Brain microvascular endothelial cell (primary cell): ENCODE results near the gene CNTF.

Experiments
- DNase-seq: peaks from one replicate; pipeline ENCODE4 v3.0.0-alpha.2; 2020
- H3K27ac ChIP-seq: fragments of 250-450 bp; sonication (Bioruptor Pico); 2 replicates; pipeline ENCODE4 v1.5.1; 2020; ENCODE audit warnings: mild to moderate bottlenecking, moderate library complexity
- H3K27me3 ChIP-seq: fragments of 250-450 bp; sonication (Bioruptor Pico); replicated peaks from 2 replicates; pipeline ENCODE4 v1.5.1; 2020; ENCODE audit warnings: mild to moderate bottlenecking
- H3K36me3 ChIP-seq: fragments of 250-450 bp; sonication (Bioruptor Pico); replicated peaks from 2 replicates; pipeline ENCODE4 v1.5.1; 2020; ENCODE audit warnings: mild to moderate bottlenecking
- H3K4me3 ChIP-seq: 2 replicates; pipeline ENCODE4 v1.5.1; 2011; ENCODE audit warnings: low read depth, mild to moderate bottlenecking, control low read depth, low read length, moderate library complexity
- CTCF ChIP-seq: IDR thresholded peaks from 2 replicates; pipeline ENCODE4 v1.5.1; 2011; ENCODE audit warnings: low read depth, mild to moderate bottlenecking, moderate library complexity, low read length, control low read depth, inconsistent platforms; ENCODE audit errors: missing control alignments
- in situ Hi-C: cut with HindIII; loops from 2 replicates; pipeline ENCODE4 v1.10.0; 2017; ENCODE audit warnings: low sequenced_read_pairs, low pct_ligation_motif_present

The CNTF gene

GRCh38 chr11:58613228-58613627 is 9.2 kb upstream of the CNTF start:
- no peak for TF ChIP-seq CTCF
- in situ Hi-C loops = no loop called here
- no peak overlapping the region for H3K4me3 ChIP-seq
- no peak overlapping the region for H3K27ac ChIP-seq
- peaks cover 61% of the 10 kb centered on the region for H3K36me3 ChIP-seq
- no peak for DNase-seq
- no peaks in the 10 kb centered on the region for H3K27me3 ChIP-seq

- H3K27me3 ChIP-seq = no peaks in the 10 kb centered on the region
- no peak for TF ChIP-seq CTCF
- peaks cover 63% of the 10 kb centered on the region for H3K36me3 ChIP-seq
- no peak overlapping the region for H3K4me3 ChIP-seq
- H3K27ac ChIP-seq = no peak overlapping the region
- in situ Hi-C loops = no loop called here
- DNase-seq = no peak
Observed at GRCh38 chr11:58615559-58615958, 6.9 kb upstream of the CNTF start.

- Histone ChIP-seq H3K4me3 (no peak overlapping the region), H3K36me3 (peaks cover 59% of the 10 kb centered on the region), H3K27me3 (no peaks in the 10 kb centered on the region), H3K27ac (peak overlapping the region; percentile 15)
- peak; percentile 87 for DNase-seq
- no peak for TF ChIP-seq CTCF
- in situ Hi-C loops = no loop called here
Observed at GRCh38 chr11:58616594-58616993, 5.9 kb upstream of the CNTF start.

- DNase-seq = no peak
- Histone ChIP-seq H3K27ac (no peak overlapping the region), H3K27me3 (no peaks in the 10 kb centered on the region), H3K4me3 (no peak overlapping the region), H3K36me3 (peaks cover 50% of the 10 kb centered on the region)
- peak; percentile 18 for TF ChIP-seq CTCF
- in situ Hi-C loops = no loop called here
Observed at GRCh38 chr11:58617976-58618557, 4.4 kb upstream of the CNTF start.

- in situ Hi-C loops = no loop called here
- H3K27ac ChIP-seq = no peak overlapping the region
- no peaks in the 10 kb centered on the region for H3K27me3 ChIP-seq
- H3K36me3 ChIP-seq = peaks cover 38% of the 10 kb centered on the region
- H3K4me3 ChIP-seq = no peak overlapping the region
- no peak for DNase-seq
- no peak for TF ChIP-seq CTCF
Observed at GRCh38 chr11:58621586-58622262, 741 bp upstream of the CNTF start.

GRCh38 chr11:58625086-58625485 is 2.6 kb downstream of the CNTF start:
- Histone ChIP-seq H3K4me3 (no peak overlapping the region), H3K27ac (no peak overlapping the region), H3K36me3 (peaks cover 17% of the 10 kb centered on the region), H3K27me3 (no peaks in the 10 kb centered on the region)
- in situ Hi-C loops = no loop called here
- DNase-seq = no peak
- TF ChIP-seq CTCF = no peak
